Measurements from ENCODE around the gene RNF133. TPM values are rescaled to one million over a fixed set of nuclear protein-coding genes. Genes with fewer than 3 reads are reported as not detected.

Gene RNF133
- total RNA-seq (2014; rRNA removed; shearing (Covaris generic)): not detected in 2 replicates

DNA sequence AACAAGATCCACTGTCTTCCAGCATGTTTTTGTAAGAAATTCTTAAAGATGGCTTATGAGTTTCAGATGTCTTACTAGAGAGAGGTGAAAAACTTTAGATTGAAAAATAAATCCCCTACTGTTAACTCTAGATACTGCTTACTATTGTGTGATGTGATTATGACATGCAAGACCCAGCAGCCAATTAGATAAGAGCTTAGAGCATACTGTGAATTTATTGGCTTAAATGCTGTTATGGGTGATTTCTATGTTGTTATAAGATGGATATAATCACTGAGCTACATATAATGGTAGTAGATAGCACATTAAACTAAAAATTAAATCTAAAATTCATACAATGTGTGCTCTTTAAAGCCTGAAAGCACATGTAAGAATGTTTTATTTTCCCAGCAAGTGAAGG lies at the start of gene RNF133:
Gene RNF133, minus strand, starts transcription at position 101 of the 400 bp plus-strand sequence. CDS start 199 bp downstream, outside the sequence.
- in situ Hi-C loops (cut with HindIII; ENCODE audit: low sequenced_read_pairs): no loop called here
- DNase-seq (ENCODE audit: low spot score): no peak

GRCh38 chr7:122748195-122748594 lies 49.3 kb upstream of the RNF133 start:
- in situ Hi-C loops (cut with HindIII; ENCODE audit: low sequenced_read_pairs): no loop called here
- peak; percentile 87 for DNase-seq (ENCODE audit: low spot score)

GRCh38 chr7:122746948-122747347 lies 48.0 kb upstream of the RNF133 start:
- DNase-seq (ENCODE audit: low spot score): no peak

DNA sequence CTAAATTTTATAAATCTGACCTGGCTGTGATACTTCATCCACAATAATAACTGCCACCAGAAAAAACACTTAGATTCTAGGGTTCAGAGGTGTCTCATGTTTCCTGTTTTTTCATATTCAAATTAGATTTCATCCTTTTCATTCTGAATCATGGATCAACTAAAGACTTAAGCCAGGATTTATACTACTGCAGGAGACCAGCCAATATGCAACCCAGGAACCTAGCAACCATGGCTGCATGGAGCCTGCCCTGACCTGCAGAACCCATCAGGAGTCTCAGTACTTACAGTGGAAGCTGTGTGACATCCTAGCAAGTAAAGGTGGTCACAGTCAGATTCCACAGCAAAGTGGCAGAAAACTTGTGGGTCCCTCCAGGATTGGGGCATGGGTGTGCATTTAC lies 44.3 kb upstream of the RNF133 start:
- DNase-seq (ENCODE audit: low spot score): no peak
- in situ Hi-C loops (cut with HindIII; ENCODE audit: low sequenced_read_pairs): no loop called here

More at GRCh38 chr7:122746948-122747347, 48.0 kb upstream of the RNF133 start:
- in situ Hi-C loops (cut with HindIII; ENCODE audit: low sequenced_read_pairs): no loop called here

DNA sequence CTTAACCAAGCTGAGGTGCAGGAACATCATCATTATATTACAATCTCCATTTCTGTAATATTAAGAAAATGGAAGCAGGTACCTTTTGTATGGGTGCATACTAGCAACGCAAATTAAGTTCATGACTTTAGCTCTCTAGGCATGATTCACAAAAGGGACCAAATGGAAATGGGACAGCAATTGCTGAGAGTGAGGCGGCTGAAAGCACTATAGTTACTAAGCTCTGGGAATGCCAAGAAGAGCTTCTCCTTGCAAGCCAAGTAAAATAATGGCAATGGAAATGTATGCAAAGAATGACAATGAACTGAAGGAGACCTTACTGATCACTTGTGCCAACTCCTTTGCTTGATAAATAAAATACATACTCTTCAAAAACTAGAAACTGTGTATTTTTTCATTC lies 40.0 kb upstream of the RNF133 start:
- in situ Hi-C loops (cut with HindIII; ENCODE audit: low sequenced_read_pairs): no loop called here
- no peak for DNase-seq (ENCODE audit: low spot score)

DNA sequence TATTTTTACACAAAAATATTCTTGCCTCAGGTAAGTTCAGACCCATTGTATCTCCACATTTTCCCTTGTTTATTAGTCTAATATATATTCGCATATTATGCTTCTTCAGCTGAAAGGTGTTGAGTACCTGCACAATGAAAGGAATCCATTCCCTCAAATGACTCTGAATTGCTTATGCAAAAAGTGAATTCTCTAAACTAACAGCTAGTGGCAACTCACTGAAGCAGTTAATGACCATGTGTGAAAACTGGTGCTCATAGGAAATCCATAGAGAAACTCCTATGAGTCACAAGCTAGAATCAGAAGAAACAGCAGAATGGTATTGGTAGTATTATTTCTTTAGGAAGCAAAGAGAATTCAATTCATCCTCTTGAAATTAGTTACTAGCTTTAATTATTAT lies 37.3 kb upstream of the RNF133 start:
- DNase-seq (ENCODE audit: low spot score): peak; percentile 87
- in situ Hi-C loops (cut with HindIII; ENCODE audit: low sequenced_read_pairs): no loop called here

GRCh38 chr7:122727759-122728158 lies 28.8 kb upstream of the RNF133 start:
- in situ Hi-C loops (cut with HindIII; ENCODE audit: low sequenced_read_pairs): no loop called here

DNA sequence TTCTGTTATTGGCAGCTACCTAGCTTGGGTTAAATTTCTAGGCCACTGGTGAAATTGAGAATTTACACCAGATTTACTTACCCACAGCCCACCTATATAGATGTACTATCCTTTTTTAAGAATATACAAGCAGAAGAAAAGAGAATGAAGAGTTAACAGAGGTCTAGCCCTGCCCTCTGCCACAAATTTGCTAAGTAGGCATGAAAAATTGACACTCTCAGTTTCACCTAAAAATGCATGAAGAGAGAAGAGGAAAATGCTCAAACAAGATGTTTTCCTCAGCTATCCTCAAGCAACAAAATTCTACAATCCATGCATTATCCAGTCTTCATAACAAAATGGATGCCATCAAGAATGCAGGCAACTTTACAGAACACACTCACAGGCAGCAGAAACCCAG lies 28.4 kb upstream of the RNF133 start:
- no peak for DNase-seq (ENCODE audit: low spot score)
- in situ Hi-C loops (cut with HindIII; ENCODE audit: low sequenced_read_pairs): no loop called here

More at GRCh38 chr7:122727759-122728158, 28.8 kb upstream of the RNF133 start:
- no peak for DNase-seq (ENCODE audit: low spot score)

DNA sequence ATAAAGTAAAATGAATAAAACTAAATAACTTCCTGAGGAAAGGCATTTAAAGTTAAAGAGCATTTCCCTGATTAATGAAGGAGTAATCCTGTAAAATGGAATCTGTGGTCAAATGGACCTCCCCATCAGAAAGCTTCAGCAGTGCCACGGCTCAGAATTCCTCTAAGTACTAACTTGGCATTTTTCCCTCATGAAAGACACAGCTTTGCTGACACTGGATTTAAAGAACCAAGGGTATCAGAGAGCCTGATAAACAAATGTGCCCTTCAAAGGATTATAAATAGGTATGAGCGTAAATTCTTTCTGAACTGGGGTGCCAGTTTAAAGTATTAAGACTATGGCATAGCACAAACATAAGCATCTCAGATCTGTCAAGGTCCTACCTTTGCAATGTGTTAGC lies 28.0 kb upstream of the RNF133 start:
- in situ Hi-C loops (cut with HindIII; ENCODE audit: low sequenced_read_pairs): no loop called here
- DNase-seq (ENCODE audit: low spot score): peak; percentile 76

GRCh38 chr7:122724366-122724765 lies 25.4 kb upstream of the RNF133 start:
- in situ Hi-C loops (cut with HindIII; ENCODE audit: low sequenced_read_pairs): no loop called here
- no peak for DNase-seq (ENCODE audit: low spot score)

DNA sequence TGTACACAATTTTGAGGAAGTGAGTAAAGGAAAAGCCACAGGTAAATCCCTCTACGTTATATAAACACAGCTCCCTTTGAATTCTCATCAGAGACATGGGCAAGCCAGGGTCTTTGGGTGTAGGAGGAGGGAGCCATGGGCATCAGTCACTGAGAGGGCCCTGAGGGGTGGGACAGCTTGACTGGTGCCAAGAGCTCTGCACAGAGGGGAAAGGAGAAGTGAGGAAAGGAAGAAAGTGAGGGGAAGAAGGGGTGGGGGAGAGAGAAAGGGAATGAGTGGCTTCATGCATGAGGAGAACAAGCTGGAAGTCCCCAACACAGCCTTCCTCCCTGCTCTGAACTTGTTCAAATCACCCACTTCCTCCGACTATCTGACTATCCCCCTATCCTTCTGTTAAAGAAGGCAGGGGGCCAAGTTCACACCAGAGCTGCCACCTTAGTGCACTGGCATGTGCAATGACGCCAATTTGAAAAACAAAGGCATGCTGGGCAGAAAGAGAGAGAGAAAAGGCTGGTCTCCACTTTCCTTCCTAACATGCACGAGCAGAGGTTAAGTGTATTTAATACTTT lies 20.2 kb upstream of the RNF133 start:
- in situ Hi-C loops (cut with HindIII; ENCODE audit: low sequenced_read_pairs): no loop called here
- DNase-seq (ENCODE audit: low spot score): peak; percentile 72

- in situ Hi-C loops (cut with HindIII; ENCODE audit: low sequenced_read_pairs): no loop called here
- no peak for DNase-seq (ENCODE audit: low spot score)
These were observed 18.6 kb upstream of the RNF133 start for GRCh38 chr7:122717356-122718089.

DNA sequence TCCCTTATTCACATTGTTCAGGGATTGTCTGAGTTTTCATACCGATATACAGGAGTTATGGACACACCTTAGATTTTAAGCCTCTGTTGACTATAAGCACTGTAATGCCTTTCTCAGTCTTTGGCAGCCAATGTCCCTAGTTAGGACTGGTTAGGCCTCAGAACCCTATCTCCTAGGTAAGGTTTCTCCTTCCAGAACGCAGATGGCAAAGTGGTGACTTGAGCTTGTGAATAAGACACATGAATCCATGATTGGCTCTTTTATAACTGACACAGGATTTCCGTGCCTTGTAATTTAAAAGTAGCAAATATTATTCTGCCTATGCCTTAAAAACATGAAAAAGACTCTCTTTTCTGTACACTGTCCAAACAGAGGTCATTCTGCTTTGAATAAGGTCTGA lies 16.3 kb upstream of the RNF133 start:
- in situ Hi-C loops (cut with HindIII; ENCODE audit: low sequenced_read_pairs): no loop called here
- peak; percentile 68 for DNase-seq (ENCODE audit: low spot score)

- in situ Hi-C loops (cut with HindIII; ENCODE audit: low sequenced_read_pairs): no loop called here
- peak; percentile 79 for DNase-seq (ENCODE audit: low spot score)
These were observed 12.0 kb upstream of the RNF133 start for GRCh38 chr7:122710916-122711315.

DNA sequence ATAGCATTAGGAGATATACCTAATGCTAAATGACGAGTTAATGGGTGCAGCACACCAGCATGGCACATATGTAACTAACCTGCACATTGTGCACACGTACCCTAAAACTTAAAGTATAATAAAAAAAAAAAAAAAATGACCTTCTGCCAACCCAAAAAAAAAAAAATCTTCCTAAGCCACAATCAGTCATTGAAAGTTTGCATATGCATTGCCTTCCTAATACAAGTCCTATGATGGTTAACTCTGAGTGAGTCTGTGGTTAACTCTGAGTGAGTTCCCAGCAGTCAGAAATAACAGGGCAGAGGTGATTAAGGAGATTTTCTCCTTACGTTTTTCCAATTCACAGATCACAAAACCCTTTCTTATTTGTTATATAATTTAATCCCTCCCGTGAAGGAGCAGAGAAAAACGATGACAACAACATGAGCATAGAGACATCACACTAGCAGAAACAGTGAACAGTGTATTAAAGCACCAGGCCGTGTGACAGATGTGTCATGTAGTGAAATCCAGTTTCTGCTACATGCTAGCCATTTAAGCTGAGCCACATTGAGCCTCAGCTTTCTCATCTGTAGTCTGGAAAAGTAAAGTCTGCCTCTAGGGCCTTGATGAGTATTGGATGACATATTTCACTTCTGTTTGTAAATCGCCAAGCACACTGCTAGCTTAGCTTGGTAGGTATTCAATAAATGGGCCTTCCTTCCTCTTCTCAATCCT lies 11.2 kb upstream of the RNF133 start:
- no peak for DNase-seq (ENCODE audit: low spot score)
- in situ Hi-C loops (cut with HindIII; ENCODE audit: low sequenced_read_pairs): no loop called here

DNA sequence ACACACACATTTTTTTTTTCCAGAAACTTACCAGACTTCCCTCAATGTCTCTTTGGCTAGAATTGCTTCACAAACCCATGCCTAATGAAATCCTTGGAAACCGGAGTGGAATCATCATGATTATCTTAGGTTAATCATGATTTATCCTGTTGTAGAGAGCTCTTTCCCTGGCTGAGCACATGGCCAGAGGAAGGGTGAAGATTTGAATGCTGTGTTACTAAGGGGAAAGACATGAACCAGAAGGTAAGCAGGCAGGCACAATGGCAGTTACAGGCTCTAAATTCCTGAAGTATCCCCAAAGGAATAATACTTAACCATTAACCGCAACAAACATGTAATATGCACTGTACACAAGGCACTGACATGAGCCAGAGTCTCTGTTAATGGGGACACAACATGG lies 7.9 kb upstream of the RNF133 start:
- in situ Hi-C loops (cut with HindIII; ENCODE audit: low sequenced_read_pairs): no loop called here

DNA sequence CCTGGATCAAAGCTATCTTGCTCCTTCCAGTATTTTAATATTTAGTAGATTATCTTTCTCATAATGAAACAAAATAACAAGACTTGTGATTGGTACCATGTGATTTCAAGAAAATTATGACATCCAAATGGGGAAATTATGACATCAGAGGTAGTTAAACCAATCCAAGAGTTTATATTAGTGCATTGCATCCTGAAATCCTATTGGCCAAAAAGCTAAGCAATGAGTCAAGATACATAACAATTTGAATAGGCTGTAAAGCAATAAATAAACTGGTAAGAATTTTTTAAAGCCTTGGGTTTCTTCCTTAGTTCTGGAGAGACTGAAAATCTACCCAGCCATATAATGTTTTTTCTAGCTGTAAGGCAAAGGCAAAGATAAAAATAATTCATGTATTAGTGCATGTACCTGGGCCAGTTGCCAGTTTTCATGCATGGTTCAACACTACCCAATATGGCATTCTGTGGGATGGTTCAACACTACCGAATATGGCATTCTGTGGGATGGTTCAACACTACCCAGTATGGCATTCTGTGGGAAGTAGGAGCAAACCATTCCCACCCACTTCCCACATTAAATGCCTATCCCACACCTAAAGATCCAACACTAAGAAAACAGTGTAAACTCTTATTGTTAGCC lies 4.1 kb upstream of the RNF133 start, which contains the start of gene RNF148:
Gene RNF148, minus strand, starts transcription at position 51 of the 639 bp plus-strand sequence. CDS start 172 bp downstream, outside the sequence.
- in situ Hi-C loops (cut with HindIII; ENCODE audit: low sequenced_read_pairs): no loop called here
- peak; percentile 52 for DNase-seq (ENCODE audit: low spot score)

More for the DNA sequence above, 7.9 kb upstream of the RNF133 start:
- peak; percentile 58 for DNase-seq (ENCODE audit: low spot score)

- in situ Hi-C loops (cut with HindIII; ENCODE audit: low sequenced_read_pairs): no loop called here
- DNase-seq (ENCODE audit: low spot score): peak; percentile 51
These were observed 3.1 kb downstream of the RNF133 start for GRCh38 chr7:122695816-122696215.

DNA sequence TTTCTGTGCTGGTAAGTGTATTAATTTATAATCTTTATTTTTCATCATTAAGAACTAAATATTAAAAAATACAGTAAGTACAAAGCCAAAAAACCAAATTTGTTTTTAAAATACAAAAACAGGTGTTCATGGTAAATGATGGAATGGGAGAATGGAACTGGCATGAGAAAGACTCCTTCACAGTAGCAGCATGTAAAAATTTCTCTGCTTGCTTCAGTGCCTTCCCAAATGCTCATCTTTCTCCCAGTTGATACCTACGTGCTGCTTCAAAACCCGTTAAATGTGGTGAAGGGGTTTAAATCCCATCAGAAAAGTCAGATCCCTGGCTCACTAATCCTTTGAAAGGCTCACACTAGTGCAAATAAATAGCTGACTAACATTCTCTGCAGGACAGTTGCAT lies 4.2 kb downstream of the RNF133 start:
- peak; percentile 71 for DNase-seq (ENCODE audit: low spot score)
- in situ Hi-C loops (cut with HindIII; ENCODE audit: low sequenced_read_pairs): no loop called here
